GM23338 (cell line): ENCODE measurements around the gene HLCS. TPM values are rescaled to one million over a fixed set of nuclear protein-coding genes. Genes with fewer than 3 reads are reported as not detected.

ENCODE experiments used
- NANOG ChIP-seq: IDR thresholded peaks from 2 replicates; pipeline ENCODE4 v1.6.1; 2016; ENCODE audit warnings: antibody characterized with exemption, borderline replicate concordance
- STAT1 ChIP-seq: IDR thresholded peaks from one replicate; pipeline ENCODE4 v1.6.1; 2016; ENCODE audit warnings: antibody characterized with exemption; ENCODE audit not compliant: unreplicated experiment
- ZNF331 ChIP-seq: fragments of 250-450 bp; sonication (Bioruptor Pico); IDR thresholded peaks from 2 replicates; pipeline ENCODE4 v1.5.0; 2020; ENCODE audit warnings: low read depth, mild to moderate bottlenecking, moderate library complexity
- polyA plus RNA-seq: library from polyadenylated mRNA; unstranded; fragments of >200 nt; fragmentation: Nextera tagmentation; extraction: Ambion mirVana; gene quantifications from 2 replicates; pipeline ENCODE4 v1.2.1, GENCODE V29; 2016
- total RNA-seq: library from RNA; depleted of rRNA; stranded (reverse); fragments of >200 nt; shearing (Covaris generic); gene quantifications from 2 replicates; pipeline ENCODE4 v1.2.3, GENCODE V29; 2014
- TF ChIP-seq, protein P1 (sequence below): fragments of 250-450 bp; sonication (Bioruptor Pico); IDR thresholded peaks from 2 replicates; pipeline ENCODE4 v1.5.0; 2020; ENCODE audit warnings: mild to moderate bottlenecking, moderate library complexity
- TF ChIP-seq, protein P2 (sequence below): IDR thresholded peaks from 2 replicates; pipeline ENCODE4 v1.6.1; 2016; ENCODE audit warnings: antibody characterized with exemption
- TF ChIP-seq, protein P3 (sequence below): IDR thresholded peaks from one replicate; pipeline ENCODE4 v1.6.1; 2018; ENCODE audit warnings: antibody characterized with exemption; ENCODE audit not compliant: unreplicated experiment
- TF ChIP-seq, protein P4 (sequence below), 2 experiments: fragments of 200-600 bp in 1 of 2; sonication (generic) in 1 of 2; conservative IDR thresholded peaks; 2 replicates each; pipeline versions ENCODE4 v1.5.1 to v1.6.1; 2016 to 2017; ENCODE audit warnings: antibody characterized with exemption in 2 of 2, low read depth in 2 of 2, mild to moderate bottlenecking in 2 of 2, moderate library complexity in 1 of 2

Gene HLCS
- total and polyA plus RNA-seq, 2 experiments from 2014 or later: 6.1 to 14.7 TPM

DNA sequence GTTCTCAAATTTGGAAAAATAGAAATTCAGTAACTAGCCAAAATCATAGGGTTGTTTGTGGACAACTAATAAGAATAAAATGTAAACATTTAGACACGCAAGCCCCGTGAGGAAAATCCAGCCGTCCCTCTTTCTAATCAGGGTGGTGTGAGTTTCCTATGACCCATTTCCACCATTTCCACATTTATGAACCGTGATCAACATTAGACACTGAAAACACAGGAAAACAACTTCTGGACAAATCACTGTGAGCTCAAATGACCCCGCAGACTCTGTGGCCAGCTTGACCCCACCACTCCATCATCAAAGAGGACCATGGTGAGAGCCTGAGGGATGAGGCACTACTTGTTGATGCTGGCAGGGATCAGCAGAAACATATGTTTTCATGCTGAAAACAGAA is 166.6 kb downstream of the HLCS start (continued):
- TF ChIP-seq, protein P1, sequence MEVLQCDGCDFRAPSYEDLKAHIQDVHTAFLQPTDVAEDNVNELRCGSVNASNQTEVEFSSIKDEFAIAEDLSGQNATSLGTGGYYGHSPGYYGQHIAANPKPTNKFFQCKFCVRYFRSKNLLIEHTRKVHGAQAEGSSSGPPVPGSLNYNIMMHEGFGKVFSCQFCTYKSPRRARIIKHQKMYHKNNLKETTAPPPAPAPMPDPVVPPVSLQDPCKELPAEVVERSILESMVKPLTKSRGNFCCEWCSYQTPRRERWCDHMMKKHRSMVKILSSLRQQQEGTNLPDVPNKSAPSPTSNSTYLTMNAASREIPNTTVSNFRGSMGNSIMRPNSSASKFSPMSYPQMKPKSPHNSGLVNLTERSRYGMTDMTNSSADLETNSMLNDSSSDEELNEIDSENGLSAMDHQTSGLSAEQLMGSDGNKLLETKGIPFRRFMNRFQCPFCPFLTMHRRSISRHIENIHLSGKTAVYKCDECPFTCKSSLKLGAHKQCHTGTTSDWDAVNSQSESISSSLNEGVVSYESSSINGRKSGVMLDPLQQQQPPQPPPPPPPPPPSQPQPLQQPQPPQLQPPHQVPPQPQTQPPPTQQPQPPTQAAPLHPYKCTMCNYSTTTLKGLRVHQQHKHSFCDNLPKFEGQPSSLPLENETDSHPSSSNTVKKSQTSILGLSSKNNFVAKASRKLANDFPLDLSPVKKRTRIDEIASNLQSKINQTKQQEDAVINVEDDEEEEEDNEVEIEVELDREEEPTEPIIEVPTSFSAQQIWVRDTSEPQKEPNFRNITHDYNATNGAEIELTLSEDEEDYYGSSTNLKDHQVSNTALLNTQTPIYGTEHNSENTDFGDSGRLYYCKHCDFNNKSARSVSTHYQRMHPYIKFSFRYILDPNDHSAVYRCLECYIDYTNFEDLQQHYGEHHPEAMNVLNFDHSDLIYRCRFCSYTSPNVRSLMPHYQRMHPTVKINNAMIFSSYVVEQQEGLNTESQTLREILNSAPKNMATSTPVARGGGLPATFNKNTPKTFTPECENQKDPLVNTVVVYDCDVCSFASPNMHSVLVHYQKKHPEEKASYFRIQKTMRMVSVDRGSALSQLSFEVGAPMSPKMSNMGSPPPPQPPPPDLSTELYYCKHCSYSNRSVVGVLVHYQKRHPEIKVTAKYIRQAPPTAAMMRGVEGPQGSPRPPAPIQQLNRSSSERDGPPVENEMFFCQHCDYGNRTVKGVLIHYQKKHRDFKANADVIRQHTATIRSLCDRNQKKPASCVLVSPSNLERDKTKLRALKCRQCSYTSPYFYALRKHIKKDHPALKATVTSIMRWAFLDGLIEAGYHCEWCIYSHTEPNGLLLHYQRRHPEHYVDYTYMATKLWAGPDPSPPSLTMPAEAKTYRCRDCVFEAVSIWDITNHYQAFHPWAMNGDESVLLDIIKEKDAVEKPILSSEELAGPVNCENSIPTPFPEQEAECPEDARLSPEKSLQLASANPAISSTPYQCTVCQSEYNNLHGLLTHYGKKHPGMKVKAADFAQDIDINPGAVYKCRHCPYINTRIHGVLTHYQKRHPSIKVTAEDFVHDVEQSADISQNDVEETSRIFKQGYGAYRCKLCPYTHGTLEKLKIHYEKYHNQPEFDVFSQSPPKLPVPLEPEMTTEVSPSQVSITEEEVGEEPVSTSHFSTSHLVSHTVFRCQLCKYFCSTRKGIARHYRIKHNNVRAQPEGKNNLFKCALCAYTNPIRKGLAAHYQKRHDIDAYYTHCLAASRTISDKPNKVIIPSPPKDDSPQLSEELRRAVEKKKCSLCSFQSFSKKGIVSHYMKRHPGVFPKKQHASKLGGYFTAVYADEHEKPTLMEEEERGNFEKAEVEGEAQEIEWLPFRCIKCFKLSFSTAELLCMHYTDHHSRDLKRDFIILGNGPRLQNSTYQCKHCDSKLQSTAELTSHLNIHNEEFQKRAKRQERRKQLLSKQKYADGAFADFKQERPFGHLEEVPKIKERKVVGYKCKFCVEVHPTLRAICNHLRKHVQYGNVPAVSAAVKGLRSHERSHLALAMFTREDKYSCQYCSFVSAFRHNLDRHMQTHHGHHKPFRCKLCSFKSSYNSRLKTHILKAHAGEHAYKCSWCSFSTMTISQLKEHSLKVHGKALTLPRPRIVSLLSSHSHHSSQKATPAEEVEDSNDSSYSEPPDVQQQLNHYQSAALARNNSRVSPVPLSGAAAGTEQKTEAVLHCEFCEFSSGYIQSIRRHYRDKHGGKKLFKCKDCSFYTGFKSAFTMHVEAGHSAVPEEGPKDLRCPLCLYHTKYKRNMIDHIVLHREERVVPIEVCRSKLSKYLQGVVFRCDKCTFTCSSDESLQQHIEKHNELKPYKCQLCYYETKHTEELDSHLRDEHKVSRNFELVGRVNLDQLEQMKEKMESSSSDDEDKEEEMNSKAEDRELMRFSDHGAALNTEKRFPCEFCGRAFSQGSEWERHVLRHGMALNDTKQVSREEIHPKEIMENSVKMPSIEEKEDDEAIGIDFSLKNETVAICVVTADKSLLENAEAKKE: no peak
- TF ChIP-seq ZNF331 (no peak), NANOG (no peak), STAT1 (no peak)
- TF ChIP-seq, protein P2, sequence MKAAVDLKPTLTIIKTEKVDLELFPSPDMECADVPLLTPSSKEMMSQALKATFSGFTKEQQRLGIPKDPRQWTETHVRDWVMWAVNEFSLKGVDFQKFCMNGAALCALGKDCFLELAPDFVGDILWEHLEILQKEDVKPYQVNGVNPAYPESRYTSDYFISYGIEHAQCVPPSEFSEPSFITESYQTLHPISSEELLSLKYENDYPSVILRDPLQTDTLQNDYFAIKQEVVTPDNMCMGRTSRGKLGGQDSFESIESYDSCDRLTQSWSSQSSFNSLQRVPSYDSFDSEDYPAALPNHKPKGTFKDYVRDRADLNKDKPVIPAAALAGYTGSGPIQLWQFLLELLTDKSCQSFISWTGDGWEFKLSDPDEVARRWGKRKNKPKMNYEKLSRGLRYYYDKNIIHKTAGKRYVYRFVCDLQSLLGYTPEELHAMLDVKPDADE: no peak
- TF ChIP-seq, protein P3, sequence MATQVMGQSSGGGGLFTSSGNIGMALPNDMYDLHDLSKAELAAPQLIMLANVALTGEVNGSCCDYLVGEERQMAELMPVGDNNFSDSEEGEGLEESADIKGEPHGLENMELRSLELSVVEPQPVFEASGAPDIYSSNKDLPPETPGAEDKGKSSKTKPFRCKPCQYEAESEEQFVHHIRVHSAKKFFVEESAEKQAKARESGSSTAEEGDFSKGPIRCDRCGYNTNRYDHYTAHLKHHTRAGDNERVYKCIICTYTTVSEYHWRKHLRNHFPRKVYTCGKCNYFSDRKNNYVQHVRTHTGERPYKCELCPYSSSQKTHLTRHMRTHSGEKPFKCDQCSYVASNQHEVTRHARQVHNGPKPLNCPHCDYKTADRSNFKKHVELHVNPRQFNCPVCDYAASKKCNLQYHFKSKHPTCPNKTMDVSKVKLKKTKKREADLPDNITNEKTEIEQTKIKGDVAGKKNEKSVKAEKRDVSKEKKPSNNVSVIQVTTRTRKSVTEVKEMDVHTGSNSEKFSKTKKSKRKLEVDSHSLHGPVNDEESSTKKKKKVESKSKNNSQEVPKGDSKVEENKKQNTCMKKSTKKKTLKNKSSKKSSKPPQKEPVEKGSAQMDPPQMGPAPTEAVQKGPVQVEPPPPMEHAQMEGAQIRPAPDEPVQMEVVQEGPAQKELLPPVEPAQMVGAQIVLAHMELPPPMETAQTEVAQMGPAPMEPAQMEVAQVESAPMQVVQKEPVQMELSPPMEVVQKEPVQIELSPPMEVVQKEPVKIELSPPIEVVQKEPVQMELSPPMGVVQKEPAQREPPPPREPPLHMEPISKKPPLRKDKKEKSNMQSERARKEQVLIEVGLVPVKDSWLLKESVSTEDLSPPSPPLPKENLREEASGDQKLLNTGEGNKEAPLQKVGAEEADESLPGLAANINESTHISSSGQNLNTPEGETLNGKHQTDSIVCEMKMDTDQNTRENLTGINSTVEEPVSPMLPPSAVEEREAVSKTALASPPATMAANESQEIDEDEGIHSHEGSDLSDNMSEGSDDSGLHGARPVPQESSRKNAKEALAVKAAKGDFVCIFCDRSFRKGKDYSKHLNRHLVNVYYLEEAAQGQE: no peak
- TF ChIP-seq, protein P4, sequence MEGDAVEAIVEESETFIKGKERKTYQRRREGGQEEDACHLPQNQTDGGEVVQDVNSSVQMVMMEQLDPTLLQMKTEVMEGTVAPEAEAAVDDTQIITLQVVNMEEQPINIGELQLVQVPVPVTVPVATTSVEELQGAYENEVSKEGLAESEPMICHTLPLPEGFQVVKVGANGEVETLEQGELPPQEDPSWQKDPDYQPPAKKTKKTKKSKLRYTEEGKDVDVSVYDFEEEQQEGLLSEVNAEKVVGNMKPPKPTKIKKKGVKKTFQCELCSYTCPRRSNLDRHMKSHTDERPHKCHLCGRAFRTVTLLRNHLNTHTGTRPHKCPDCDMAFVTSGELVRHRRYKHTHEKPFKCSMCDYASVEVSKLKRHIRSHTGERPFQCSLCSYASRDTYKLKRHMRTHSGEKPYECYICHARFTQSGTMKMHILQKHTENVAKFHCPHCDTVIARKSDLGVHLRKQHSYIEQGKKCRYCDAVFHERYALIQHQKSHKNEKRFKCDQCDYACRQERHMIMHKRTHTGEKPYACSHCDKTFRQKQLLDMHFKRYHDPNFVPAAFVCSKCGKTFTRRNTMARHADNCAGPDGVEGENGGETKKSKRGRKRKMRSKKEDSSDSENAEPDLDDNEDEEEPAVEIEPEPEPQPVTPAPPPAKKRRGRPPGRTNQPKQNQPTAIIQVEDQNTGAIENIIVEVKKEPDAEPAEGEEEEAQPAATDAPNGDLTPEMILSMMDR (conservative IDR thresholded peaks at IDR 0.05; ENCODE audit: low read depth in 2 of 2): no peak
